GM12891 (cell line): Measurements from ENCODE around the gene CEMP1.
A peak's percentile ranks its signal among the peaks of the same experiment; 100 is the strongest.

Experiments
- DNase-seq: peaks from one replicate; pipeline ENCODE4 v3.0.0; 2011; ENCODE audit warnings: low spot score; ENCODE audit not compliant: insufficient read length
- FAIRE-seq: peaks from 2 replicates; lab custom pipeline; 2011; peaks lifted over from hg19 to GRCh38; lab: Jason Lieb, UNC
- PAX5 ChIP-seq: IDR thresholded peaks from 2 replicates; pipeline ENCODE4 v1.6.1; 2011; ENCODE audit warnings: low read length, moderate library complexity, mild to moderate bottlenecking; ENCODE audit not compliant: insufficient read depth, severe bottlenecking
- POLR2A ChIP-seq: IDR thresholded peaks from 2 replicates; pipeline ENCODE4 v1.6.1; 2011; ENCODE audit warnings: low read depth, low read length, control low read depth
- POLR2AphosphoS5 ChIP-seq: IDR thresholded peaks from 2 replicates; pipeline ENCODE4 v1.6.1; 2011; ENCODE audit warnings: low read depth, low read length, control low read depth
- POU2F2 ChIP-seq: IDR thresholded peaks from 2 replicates; pipeline ENCODE4 v1.6.1; 2011; ENCODE audit warnings: low read depth, mild to moderate bottlenecking, control low read depth, low read length, moderate library complexity
- SPI1 ChIP-seq: IDR thresholded peaks from 2 replicates; pipeline ENCODE4 v1.6.1; 2011; ENCODE audit warnings: low read depth, low read length, control low read depth
- TAF1 ChIP-seq: IDR thresholded peaks from 2 replicates; pipeline ENCODE4 v1.6.1; 2011; ENCODE audit warnings: low read depth, low read length, control low read depth

Gene CEMP1

DNA sequence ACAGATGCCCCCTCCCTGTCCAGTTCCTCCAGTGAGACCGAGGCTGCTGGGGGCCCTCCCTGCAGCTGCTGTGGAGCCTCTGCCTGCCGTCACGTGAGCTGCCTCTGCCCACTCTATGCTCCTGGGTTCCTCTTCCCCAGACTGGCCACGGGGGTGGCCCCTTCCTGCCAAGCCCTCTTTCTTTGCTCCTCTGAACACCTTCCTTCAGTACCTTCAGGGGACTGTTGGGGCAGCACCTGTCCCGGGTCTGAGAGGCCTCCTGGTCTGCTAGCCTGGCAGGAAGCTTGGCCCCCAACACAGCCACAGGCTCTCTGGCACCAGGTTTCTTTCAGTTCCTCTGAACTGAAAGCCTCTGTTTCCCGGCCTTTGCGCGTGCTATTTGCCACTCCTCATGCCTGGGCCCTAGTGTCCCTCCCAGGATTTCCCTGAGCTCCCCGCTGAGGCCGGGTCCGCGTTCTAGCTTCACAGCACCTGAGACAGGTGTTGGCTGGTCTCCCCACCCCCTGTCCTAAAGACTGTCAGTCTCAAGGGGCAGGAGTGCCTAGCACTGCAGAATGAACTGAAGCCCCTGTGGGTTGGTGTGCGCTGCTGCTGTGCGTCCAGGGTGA, 24.1 kb downstream of the CEMP1 start:
- FAIRE-seq (no peak), DNase-seq (peak; percentile 71)
- TF ChIP-seq POLR2A: no peak
- TF ChIP-seq TAF1: no peak
- peak; percentile 69 for TF ChIP-seq SPI1
- TF ChIP-seq POLR2AphosphoS5: no peak

- no peak for DNase-seq
- FAIRE-seq: no peak
- TF ChIP-seq SPI1 (no peak), POLR2AphosphoS5 (no peak), TAF1 (no peak), POLR2A (no peak), PAX5 (no peak)
Measured at GRCh38 chr16:2505695-2506094, 25.5 kb downstream of the CEMP1 start.

GRCh38 chr16:2501946-2502895, 29.0 kb downstream of the CEMP1 start:
- FAIRE-seq: no peak
- DNase-seq: no peak
- no peak for TF ChIP-seq PAX5
- no peak for TF ChIP-seq POU2F2
- no peak for TF ChIP-seq TAF1
- no peak for TF ChIP-seq POLR2AphosphoS5
- TF ChIP-seq SPI1: no peak
- TF ChIP-seq POLR2A: no peak

GRCh38 chr16:2500918-2501750, 30.1 kb downstream of the CEMP1 start:
- peak; percentile 90 for FAIRE-seq
- DNase-seq: peak; percentile 96
- no peak for TF ChIP-seq POU2F2
- TF ChIP-seq PAX5: no peak
- no peak for TF ChIP-seq TAF1
- TF ChIP-seq POLR2A: no peak
- TF ChIP-seq SPI1: no peak
- no peak for TF ChIP-seq POLR2AphosphoS5

DNA sequence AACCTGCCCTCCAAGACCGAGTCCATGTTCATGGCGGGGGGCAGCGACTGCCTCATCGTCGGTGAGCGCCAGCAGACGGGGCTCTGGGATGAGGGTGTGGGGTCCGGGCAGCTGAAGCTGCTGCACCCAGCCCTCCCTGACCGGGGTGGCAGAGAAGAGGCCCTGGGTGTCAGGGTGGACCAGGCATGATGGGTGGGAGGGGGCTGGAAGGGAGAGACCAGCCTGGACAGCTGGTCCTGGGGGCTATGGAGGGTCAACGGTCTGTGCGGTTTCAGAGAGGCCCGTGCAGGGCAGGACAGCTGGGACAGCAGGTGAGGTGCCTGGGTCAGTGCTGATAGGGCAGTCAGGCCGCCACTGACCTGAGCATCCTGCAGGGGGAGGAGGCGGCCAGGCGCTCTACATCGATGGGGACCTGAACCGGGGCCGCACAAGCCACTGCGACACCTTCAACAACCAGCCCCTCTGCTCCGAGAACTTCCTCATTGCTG, 30.7 kb downstream of the CEMP1 start:
- TF ChIP-seq POLR2AphosphoS5 (no peak), POU2F2 (no peak), SPI1 (no peak)
- DNase-seq (no peak), FAIRE-seq (no peak)

DNA sequence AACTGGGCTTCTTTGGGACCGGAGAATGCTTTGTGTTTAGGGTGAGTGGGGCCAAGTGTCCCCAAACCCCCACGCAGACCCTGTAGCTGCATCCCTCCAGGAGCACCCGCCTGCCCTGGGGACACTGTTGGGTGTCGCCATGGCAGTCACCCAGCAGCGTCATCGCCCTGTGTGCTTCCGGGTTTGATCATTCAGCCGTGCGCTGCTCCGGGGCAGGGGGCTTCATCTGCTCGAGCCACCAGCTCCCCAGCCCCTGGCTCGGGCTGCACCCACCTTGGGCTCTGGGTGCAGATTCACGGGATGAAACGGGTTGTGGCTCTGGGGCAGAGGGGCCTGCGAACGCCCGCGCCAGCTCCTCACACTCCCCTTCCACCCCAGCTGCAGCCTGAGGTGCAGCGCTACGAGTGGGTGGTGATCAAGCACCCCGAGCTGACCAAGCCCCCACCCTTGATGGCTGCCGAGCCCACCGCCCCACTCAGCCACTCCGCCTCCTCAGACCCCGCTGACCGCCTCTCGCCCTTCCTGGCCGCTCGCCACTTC, 31.2 kb downstream of the CEMP1 start:
- TF ChIP-seq TAF1: no peak
- no peak for TF ChIP-seq POLR2A
- TF ChIP-seq POLR2AphosphoS5: no peak
- no peak for TF ChIP-seq PAX5
- no peak for TF ChIP-seq SPI1
- no peak for TF ChIP-seq POU2F2
- FAIRE-seq: no peak
- no peak for DNase-seq

- no peak for DNase-seq
- TF ChIP-seq POLR2A (no peak), TAF1 (no peak), SPI1 (no peak), POLR2AphosphoS5 (no peak), POU2F2 (no peak), PAX5 (no peak)
- no peak for FAIRE-seq
Measured at GRCh38 chr16:2499454-2499853, 31.8 kb downstream of the CEMP1 start.

DNA sequence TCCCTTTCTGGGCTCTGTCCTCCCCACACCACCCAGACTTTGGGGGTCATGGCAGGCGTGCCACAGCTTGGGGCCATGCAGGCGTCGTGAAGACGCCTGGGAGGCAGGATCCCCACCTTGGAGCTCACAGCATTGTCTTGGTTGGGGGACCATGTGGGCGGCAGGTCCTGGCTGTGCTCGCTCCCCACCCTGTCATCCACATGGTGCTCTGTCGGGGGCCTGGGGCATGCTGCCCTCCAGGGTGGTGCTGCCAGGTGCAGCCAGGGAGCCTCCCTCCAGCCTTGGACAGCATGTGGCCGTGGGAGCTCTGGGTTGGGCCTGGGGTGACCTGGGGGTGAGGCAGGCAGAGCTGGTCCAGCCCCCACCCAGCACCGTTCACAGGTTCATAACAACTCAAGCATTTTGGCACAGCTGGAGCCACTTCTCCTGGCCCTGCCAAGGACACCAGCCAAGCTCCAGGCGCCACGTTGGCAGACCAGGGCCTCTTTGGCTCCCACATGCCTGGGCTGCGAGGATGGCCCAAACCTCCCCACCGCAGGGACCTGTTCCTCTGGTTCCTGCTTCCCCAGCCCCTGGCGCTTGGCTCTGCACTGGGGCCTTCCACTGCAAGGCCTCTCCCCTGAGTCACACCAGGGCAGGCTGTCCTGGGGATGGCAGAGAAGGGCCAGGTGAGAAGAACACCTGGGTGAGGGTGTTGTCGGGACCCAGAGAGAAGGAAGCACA, 32.5 kb downstream of the CEMP1 start:
- FAIRE-seq (no peak), DNase-seq (no peak)
- no peak for TF ChIP-seq POLR2A
- no peak for TF ChIP-seq SPI1
- TF ChIP-seq POU2F2: no peak
